ENCODE measurements around the gene TTC22.

TTC22 gene

DNA sequence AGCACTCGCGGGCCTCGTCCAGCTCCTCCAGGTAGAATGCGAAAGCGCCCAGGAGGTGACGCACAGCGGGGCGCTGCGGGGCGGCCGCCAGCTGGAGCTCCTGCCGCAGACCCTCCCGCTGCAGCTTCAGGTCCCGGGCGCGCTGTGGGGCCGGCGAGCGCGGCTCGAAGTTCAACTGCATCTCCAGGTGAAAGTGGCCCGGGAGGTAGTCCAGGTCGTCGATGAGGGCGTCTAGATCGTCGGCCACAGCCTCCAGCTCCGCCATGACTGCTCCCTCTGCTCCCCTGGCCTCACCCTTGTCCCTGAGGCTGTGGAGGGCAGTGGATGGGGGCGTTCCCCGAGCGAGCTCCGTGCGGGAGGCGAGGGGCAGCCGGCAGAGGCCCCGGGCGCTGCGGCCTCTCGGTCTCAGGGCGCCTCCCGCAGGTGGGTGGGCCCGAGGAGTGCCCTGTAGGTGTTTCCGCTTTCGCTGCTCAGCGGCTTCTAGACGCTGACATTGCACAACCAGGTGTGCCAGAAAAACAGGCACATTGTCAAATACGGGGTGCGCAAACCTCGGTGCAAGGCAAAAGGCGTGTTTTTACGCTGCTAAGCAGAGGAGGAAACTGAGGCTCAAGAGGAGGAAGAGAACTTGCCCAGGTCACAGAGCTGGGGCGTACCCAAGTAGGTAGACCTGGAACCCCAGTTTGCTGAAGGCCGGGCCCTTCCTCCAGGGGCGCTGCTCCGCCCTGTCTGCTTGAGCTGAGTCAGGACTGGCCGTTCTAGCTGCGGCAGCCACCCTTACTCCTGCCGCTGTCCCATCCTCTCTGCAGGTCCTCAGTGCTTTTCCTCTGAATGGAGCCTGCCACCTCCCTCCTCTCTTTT, at the start of gene TTC22:
Gene TTC22, minus strand, starts transcription at position 425 of the 861 bp plus-strand sequence. Its CDS starts 160 bp downstream, at position 265.
- DNase-seq: peak; percentile 72

DNA sequence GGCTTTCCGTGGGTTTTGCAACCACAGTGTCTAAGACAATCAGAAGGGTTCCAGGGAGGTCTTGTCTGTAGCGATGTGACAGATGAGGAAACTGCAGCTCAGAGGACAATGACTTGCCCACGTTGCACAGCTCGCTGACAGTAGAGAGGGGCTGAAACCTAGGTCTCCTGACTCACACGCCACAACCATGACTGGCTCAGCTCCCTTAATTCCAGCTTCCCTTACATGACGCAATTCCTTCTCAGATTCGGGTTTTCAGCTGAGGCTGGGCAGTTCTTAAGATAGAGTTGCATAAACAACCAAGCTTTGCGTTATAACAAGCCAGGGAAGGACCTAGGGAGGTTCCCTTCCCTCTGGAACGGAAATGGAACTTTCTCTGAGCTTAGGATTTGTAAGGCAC, 49.6 kb upstream of the TTC22 start:
- DNase-seq: no peak

DNA sequence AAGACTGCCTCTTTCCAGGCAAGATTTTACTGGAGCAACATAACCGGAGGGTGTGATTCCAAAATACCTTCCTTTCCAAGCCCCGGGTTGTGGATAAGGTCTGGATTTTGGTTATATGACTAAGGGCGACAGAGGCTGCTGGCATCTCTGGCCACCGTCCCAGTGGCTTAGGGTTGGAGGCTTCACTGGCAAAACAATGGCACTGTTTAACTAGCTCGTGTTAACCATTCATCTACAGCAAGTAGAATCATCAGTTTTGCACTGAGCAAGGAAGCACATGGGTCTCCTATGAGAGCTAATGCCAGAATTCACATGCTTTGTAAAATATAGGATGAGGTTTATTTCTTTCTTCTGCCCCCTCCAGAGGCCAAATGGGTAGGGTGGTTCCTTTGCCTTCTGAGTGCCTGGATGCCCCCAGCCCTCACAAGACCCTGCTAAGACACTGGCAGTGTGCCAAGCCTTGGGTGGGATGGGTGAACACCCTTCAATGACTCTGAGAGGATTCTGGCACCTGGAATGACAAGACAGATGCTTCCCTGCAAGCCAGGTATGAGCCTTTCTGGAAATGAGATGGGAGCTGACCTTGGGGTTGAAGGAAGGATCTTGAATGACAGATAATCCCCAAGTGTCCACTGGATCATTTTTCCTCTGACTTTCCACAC, 49.1 kb upstream of the TTC22 start:
- DNase-seq: no peak

DNA sequence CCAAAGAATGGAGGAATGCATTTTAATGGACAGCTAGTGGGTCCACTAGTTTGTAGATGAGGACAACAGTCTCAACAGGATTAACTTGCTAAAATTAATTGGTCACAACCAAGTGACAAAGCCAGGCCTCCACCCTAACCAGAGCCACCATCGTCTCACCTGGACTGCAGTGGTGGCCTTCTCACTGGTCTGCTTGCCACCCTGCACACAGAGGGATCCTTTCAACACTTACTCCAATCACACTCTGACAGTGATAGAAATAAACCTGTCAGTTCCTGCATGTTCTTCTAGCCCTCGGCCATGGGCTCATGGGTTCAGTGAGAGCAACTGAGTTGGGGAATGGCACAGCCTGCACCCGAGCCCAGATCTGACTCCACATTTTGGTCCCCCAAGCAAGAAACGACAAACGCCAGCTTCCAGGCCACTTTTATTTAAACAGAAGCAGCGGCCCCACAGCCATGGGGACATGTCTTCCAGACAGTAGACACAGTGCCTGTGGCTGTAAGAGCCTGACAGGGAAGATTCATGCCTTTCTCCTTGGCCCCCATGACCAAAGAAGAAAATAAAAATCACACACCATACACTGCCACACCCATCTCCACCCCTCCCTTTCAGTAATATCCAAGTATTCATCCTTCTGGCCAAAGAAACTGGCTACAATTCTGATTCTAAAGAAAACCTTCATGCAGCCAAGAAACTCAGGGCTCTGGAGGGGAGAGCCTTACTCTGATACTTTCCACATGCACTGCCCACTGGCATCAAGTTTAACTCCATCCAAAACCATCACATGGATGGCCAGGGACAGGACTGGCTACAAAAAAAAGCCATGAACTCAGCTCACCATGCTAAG, 48.3 kb upstream of the TTC22 start:
- DNase-seq: no peak

DNA sequence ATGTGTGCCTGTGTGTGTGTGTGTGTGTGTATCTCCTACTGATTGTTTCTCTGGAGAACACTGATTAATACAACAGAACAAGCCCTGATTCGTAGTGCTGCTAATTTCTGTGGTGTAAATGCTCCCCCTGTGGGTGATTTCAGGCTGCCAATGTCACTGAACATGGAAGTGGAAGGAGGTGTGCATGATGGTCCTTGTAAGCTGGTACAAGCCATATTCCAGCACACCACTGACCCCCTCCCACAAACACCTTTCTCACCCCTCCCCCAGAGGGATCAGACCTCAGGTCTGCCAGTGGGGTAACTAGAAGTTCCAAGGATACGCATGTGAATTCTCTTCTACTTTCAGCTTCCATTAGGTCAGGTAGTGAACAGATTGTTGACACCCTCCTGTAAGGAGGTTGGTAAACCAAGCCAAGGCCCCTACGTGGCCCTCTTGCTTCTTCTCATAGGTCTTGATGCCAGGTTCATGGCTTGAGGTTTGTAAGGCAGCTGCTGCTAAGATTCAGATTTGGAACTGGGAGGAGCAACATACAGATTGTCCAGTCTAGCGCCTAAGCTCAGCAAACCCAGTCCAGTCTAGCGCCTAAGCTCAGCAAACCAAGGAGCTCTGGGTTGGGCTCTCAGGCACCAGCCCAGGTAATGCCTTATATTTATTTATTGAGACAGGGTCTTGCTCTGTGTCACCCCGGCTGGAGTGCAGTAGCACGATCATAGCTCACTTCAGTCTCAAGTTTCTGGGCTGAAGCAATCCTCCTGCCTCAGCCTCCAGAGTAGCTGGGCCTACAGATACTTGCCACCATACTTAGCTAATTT, 47.2 kb upstream of the TTC22 start:
- no peak for DNase-seq

DNA sequence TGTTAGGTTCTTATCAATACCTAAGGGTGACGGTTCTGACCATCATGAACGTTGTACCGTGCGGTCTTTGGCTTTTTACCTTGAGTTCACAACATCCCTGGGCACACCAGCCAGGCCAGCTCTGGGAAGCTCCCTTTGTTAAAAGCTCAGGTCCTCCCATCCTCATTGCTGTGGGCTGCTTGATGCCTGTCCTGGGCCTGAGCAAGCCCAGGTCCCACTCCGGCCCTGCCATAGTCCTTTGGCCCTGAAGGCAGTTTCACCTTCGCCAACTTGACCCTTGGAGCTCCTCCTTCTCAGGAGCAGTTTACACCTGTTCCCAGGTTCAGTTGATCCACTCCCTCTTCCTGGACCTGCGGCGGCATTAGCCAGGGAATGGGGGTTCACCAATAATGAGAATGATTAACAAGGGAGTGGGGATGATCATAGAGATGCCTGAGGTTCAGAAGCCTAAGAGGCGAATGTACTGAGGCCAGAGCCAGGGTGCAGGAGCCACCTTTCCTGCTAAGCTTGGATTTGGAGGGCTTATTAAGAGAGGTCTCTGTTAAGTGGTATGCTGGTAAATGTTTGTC, 45.7 kb upstream of the TTC22 start:
- no peak for DNase-seq

DNA sequence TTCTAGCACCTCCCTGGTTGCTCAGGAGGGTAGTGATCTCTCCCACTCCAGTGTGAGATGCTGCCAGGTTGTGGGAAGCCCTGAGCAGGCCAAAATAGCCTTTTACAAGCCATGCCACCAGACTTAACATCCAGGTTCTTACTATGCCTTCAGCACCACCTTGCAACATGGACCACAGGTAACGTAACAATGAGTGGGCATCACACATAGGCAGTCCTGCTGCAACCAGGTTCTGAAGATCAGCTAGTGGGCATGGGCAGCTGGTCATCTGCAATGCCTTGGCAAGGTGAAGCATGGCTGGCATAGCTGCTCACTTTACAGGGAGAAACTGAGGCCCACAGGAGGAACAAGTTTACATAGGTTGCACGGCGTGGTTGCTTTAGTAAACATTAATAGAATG, 45.2 kb upstream of the TTC22 start:
- no peak for DNase-seq

DNA sequence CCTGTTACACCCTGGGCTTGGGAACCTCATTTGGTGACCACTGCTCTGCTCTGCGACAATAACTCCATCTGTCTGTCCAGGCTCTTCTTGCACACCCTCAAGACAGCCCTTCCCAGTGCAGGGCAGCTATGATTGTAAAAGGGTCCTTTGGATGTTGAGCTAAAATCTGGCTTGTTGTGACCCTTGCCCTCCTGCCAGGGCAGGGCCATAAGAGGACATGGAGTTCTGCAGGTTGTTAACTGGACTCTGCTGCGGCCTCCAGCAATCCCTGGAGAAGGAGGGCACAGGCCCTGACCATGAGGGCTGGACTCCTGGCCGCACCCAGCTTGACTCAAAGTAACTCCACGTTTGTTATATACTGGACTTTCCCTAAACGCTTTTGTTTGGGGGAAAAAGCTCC, 44.6 kb upstream of the TTC22 start:
- no peak for DNase-seq

DNA sequence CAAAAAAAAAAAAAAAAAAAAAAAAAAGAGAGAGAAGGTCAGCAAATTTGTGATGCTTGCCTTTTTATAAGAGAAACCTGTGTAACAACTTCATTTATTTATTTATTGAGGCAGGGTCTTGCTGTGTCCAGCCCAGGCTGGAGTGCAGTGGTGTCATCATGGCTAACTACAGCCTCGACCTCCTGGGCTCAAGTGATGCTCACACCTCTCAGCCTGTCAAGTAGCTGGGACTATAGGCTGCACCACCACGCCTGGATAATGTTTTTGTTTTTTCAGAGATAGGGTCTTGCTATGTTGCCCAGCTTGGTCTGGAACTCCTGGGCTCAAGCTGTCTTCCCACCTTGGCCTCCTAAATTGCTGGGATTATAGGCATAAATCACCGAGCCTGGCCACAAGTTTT, 43.4 kb upstream of the TTC22 start:
- no peak for DNase-seq

DNA sequence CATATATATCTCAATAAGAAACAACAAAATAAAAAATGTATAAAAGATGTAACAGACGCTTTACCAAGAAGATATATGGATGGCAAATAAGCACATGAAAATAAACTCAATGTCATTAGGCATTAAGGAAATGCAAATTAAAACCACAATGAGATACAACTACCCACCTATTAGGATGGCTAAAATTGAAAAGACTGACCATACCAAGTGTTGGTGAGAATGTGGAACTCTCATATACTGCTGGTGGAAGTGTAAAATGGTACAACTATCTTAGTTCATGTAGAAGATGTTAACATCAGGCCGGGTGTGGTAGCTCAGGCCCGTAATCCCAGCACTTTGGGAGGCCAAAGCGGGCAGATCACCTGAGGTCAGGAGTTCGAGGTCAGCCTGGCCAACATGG, 42.3 kb upstream of the TTC22 start:
- no peak for DNase-seq

DNA sequence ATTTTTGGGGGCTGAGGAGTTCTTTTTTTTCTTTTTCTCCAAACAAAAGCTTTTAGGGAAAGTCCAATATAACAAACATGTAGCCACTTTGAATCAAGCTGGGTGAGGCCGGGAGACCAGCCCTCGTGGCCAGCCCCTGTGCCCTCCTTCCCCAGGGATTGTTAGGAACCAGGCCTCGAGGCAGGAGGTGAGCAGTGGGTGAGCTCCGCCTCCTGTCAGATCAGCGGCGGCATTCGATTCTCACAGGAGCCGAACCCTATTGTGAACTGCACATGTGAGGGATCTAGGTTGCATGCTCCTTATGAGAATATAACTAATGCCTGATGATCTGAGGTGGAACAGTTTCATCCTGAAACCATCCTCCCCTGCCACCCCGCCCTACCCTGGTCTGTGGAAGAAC, 41.8 kb upstream of the TTC22 start:
- no peak for DNase-seq

DNA sequence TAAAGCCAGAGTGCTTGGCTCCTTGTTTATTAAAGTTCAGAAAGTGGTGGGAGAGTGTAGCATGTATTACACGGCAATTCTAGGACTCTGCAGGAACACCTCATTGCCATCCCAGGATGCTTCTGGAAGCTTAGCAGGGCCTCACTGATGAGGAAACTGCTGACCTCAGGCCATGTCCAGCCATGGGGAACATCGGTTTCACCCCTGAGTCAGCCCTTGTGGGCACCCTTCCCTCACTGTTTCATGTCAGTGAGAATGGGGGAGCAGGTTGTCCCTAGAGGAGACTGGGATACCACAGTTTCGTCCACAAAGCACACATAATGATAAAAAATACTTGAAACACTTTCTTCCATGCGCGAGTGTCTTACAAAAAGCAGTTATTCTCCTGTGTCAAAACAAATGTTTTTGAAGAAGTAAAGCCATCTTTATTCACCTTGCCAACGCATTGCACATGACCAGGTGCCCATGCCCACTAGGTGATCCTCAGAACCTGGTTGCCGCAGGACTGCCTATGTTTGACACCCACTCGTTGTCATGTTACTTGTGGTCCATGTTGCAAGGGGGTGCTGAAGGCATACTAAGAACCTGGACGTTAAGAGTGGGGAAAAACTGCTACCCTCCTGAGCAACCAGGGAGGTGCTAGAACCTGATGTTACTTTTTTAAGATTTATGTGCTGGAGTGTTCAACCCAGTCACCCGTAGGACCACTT, 41.2 kb upstream of the TTC22 start:
- no peak for DNase-seq

DNA sequence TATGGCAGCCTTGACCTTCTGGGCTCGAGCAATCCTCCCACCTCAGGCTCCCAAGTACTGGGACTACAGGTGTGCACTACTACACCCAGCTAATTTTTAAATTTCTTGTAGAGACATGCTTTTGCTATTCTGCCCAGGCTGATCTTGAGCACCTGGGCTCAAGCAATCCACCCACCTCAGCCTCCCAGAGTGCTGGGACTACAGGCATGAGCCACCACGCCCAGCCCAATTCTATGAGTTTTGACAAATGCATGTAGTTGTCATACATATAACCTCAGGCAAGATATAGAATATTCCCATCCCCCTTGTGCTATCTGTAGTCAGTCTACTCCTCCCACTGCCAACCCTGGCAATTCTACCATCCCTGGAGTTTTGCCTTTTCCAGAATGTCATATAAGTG, 38.7 kb upstream of the TTC22 start:
- no peak for DNase-seq

DNA sequence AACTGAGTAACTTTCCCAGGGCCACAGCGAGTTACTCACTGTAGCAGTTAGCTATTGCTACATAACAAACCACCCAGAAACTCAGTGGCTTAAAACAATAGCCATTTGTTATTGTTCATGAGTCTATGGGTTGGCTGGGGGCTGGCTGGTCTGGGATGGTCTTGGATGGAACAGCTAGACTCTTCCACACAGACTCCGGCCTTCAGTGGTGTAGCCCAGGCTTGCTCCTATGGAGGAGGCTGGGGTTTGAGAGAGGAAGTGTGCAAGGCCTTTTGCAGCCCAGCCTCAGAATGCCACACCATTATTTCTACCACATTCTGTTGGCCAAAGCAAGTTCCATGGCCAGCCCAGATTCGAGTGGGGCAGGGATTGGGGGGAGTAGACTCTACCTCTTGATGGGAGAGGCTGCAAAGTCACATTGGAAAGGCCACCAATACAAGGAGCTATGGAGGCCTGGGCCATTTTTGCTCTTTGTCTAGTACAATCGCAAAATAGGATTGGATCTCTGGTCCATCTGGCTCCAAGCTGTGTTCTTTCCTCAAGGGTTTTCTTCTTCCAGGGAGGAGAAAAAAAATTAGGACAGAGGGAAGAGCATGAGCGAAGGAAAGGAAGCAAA, 37.5 kb upstream of the TTC22 start:
- DNase-seq: no peak

DNA sequence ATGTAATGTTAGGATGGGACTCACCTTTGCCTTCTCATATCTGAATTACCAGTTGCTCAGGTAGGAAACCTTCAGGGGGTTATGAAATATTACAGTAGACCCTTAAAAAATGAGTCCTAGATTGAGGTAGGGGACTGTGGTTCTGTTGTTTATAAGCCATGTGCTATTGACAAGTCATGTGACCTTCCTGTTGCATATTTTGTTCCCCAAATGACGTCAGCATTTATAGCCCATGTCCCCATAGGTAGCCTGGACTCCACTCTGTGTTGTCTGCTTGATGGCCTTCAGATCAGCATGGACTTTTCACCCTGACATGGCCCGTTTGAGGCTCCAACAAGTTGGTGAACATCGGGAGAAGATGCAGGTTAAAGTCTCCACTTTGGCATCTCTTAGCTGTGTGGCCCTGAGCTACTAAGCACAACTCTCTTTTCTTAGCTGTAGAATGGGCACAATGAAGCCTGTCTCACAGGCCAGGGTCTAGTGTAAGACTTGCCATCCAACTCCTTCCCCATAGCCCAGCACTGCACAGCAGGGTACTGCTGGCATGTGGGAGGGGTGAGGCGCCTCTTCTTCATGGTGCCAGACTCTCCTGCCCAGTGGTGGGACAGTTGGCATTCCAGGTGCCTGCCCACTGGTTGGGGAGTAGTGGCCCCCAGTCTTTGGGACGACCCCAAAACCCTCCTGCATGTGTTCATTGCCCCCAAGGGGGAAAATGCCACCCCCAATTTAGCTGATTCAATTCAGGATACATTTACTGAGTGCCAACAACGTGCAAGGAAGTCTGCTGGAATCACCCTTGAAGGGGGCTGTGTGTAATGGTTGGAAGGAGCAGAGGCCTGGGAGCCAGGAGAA, 36.1 kb upstream of the TTC22 start:
- DNase-seq: no peak

DNA sequence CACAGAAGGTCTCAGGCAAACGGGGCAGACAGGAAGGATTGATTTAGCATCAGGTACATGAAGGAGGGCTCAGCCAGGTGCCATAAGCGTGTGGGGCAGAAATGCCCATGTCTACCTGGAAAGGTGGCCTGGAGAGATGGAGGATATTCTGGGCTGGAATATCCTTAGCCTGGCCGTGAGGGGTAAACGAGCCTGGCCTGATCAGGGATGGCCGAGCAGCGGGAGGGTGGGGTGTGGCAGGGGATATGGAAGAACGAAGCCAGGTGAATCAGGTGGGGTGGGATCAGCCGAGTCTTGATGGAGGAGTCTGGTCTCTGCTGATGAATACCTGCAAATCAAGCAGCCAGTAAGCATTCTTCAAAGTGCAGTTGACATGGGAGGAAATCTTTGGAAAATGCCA, 35.5 kb upstream of the TTC22 start:
- DNase-seq: no peak

DNA sequence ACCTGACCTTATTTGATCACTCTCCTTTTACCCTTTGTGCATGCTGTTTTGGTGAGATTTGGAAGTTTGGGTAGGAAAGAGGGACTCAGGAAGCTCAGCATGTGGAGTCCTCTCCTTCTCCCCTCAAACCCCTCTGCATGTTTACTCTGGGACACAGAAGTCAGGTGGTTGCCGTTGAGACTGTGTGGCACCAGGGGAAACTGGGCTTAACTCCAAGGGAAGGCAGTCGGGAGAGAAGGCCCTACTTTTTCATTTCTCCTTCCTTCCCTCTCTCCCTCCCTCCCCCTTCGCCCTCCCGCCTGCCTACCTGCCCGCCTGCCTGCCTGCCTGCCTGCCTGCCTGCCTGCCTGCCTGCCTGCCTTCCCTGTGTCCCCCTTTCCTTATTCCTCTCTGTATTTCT, 34.8 kb upstream of the TTC22 start:
- no peak for DNase-seq

DNA sequence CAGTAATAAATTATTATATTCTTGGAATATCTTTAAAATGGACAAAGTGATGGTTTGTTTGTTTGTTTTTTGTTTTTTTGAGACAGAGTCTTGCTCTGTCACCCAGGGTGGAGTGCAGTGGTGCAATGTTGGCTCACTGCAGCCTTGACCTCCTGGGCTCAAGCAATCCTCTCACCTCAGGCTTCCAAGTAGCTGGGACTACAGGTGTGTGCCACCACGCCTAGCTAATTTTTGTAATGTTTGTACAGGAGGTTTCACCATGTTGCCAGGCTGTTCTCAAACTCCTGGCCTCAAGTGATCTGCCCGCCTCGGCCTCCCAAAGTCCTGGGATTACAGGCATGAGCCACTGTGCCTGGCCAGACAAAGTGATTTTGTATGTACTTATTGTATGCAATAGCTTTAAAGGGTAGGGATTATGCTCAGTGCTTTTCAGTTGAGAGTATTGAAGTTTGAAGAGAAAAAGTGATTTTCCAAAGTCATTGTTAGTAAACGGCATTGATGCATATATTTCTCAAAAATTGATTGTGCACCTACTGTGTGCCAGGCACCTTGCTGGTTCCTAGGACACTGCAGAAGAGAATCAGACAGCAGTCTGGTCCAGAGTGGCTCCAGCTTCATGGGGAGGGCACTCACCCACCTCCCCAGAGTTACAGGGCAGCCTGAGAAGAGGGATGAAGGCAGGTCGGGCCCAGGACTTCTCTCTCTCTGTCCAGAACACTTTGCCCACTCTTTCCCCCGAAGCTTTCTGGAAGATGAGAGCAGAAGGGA, 34.2 kb upstream of the TTC22 start:
- no peak for DNase-seq

DNA sequence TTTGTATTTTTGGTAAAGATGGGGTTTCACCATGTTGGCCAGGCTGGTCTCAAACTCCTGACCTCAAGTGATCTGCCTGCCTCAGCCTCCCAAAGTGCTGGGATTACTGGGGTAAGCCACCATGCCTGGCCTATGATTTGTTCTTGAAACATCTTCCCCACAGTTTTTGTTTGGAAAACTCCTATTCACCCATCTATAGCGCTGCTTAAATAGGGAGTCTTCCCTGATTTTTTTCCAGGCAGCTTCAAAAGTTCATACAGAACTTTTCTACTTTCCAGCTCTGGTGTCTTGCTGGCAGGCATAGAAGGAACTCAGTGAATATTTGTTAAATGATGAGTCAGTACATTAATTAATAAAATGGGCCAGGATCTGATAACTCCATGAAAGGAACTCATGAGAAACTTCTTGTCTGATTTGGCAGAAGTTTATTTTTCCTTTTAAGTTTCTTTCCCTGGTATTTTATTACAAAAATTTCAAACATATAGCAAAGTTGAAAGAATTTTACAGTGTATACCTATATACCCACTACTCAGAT, 33.0 kb upstream of the TTC22 start:
- no peak for DNase-seq
